GM11168 (cell line): ENCODE data around the gene TTBK1.
"Not testable (repeated sequence)": the region's sequence is repeated elsewhere in the genome, so short reads cannot be mapped to it uniquely, and the experiment has no call there.

Experiments
- in situ Hi-C: fragments of 300-500 bp; cut with MboI; formaldehyde crosslinking; loops from one replicate; pipeline ENCODE4 v1.12.0; 2022; ENCODE audit warnings: low sequenced_read_pairs; ENCODE audit not compliant: unreplicated experiment

TTBK1 gene

DNA sequence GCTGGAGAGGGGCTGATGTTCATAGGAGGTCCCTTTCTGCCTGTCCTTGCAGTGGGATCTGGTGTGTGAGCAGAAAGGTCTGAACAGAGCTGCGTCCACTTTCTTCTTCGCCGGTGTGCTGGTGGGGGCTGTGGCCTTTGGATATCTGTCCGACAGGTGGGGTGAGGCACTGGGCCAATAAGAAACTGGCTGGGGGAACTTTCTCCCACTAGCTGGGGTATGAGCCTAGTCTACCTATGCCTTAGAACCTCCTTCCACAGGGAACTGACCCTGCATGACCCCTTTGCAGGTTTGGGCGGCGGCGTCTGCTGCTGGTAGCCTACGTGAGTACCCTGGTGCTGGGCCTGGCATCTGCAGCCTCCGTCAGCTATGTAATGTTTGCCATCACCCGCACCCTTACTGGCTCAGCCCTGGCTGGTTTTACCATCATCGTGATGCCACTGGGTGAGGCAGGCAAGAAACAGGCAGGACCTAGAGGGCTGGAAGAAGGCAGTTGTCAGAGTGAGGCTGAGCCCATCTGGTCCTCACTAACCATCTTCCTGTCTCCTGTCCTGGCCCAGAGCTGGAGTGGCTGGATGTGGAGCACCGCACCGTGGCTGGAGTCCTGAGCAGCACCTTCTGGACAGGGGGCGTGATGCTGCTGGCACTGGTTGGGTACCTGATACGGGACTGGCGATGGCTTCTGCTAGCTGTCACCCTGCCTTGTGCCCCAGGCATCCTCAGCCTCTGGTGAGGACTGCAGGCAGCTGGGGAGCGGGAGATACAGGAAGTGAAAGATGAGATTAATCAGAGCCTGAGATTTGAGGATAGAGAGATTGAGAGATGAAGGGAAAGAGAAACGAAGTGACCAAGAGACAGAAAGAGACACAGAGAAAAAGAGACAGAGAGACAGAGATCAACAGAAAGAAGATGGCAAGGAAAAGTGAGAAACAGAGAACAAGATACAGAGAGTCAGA is 56.3 kb downstream of the TTBK1 start:
- in situ Hi-C loops = no loop called here

DNA sequence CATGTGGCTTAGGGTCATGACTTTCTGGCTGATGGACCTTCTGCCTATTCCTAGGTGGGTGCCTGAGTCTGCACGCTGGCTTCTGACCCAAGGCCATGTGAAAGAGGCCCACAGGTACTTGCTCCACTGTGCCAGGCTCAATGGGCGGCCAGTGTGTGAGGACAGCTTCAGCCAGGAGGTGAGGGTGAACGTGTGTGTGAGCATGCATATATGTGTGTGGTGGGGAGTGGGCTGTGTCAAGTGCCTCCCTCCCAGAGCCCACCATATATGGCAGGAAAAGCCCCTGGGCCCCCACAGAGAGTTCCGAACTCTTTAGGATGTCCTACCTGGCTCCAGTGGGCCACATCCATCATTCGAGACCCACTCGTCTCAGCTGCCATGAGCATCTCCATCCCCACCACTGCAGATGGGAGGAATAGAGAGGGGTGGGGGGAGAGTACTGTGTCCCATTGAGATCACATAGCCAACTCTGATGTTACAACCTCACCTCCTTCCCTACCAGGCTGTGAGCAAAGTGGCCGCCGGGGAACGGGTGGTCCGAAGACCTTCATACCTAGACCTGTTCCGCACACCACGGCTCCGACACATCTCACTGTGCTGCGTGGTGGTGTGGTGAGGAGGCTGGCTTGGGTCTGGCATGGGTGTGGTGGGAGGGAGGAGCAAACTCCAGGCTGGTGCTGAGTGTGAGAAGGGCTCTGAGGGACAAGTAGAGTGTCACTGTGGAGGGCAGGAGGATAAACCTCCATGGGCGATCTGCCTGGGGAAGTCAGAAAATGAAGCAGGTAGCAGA is 58.0 kb downstream of the TTBK1 start:
- in situ Hi-C loops = no loop called here

DNA sequence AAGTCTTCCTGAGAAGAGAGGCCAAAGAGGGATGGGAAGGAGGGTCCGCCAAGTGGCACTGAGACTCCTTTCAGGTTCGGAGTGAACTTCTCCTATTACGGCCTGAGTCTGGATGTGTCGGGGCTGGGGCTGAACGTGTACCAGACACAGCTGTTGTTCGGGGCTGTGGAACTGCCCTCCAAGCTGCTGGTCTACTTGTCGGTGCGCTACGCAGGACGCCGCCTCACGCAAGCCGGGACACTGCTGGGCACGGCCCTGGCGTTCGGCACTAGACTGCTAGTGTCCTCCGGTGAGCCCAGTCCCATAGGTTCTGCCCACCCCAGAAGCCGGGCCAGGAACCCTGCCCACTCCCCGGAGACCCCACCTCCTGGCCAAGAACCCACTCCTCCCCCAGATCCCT is 58.8 kb downstream of the TTBK1 start:
- in situ Hi-C loops = no loop called here

DNA sequence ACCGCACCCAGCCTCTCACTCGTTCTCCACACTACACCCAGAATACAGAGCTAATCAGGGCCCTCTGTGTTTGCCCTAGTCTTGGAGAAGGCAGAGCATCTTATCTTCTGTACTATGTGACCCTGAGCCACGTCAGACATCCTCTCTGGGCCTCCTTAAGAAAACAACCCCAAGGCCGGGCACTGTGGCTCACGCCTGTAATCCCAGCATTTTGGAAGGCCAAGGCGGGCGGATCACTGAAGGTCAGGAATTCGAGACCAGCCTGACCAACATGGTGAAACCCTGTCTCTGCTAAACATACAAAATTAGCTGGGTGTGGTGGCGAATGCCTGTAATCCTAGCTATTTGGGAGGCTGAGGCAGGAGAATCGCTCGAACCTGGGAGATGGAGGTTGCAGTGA is 59.7 kb downstream of the TTBK1 start:
- in situ Hi-C loops = not testable (repeated sequence)

DNA sequence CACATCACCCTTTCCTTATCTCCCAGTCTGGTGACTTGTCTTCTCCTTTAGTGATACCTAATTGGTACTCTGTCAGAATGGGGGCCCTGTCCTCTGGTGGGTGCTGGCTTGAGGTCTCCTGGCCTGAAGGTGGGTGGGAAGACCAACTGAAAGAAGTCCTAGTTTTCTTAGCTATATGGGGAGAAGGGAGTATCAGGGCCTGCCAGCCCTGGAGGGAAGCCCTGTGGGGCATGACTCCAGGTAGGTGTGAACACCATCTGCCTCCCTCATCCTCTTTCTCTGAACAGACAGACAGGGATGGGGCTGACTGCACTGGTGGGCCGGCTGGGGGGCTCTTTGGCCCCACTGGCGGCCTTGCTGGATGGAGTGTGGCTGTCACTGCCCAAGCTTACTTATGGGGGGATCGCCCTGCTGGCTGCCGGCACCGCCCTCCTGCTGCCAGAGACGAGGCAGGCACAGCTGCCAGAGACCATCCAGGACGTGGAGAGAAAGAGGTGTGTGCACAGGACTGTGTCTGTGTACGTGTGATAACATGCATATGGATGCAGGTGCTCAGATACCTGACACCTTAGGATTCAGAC is 60.6 kb downstream of the TTBK1 start:
- in situ Hi-C loops = no loop called here

DNA sequence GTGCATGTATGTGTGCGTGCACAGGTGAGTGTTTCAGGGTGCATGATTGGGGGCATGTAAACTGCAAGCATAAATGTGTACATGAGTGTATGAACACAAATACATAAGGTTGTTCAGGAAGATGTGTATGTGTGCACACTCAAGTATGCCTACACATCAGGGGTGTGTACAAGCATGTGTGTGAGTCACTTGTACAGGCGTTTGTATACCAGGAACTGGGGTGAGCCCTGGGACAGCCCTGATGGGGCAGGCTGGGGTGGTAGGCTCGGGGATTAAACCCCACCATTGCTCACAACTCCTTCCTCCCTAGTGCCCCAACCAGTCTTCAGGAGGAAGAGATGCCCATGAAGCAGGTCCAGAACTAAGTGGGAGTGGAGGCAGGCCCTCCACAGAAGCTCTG is 61.1 kb downstream of the TTBK1 start:
- in situ Hi-C loops = no loop called here

DNA sequence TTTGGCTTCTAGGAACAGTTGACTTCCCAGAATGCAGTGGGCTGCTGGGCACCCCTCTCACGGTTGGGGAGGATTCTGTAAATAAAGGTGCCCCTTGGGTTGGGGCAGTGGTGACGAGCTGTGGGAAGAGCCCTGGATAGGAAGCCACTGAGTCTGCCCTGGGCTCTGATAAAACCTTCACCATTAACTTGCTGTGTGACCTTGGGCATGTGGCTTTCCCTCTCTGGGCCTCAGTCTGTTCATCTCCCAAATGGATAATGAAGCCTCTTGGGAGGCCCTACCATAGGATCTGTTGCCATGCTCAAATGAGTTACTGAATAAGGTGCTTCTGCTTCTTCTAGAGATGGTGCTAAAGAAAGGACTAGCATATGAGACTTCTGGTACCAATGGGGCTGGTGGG is 61.6 kb downstream of the TTBK1 start:
- in situ Hi-C loops = no loop called here

DNA sequence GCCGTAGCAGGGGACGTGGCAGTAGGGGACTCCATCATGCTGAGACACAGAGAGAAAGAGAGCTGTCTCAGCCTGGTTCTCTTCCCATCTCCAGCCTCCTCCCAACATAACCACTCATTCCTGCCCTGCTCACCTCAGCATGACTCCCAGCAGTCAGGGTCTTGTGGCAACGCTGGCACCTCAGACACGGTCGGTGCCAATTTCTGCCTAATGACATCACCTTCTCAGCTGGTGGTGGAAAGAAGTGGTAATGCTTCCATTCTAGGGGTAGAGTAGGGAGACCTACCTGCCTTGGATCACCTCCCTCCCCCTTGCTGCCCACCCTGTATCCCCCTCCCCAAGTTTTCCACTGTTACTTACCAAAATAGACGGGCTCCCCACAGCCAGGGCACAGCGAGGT is 62.8 kb downstream of the TTBK1 start:
- in situ Hi-C loops = no loop called here

DNA sequence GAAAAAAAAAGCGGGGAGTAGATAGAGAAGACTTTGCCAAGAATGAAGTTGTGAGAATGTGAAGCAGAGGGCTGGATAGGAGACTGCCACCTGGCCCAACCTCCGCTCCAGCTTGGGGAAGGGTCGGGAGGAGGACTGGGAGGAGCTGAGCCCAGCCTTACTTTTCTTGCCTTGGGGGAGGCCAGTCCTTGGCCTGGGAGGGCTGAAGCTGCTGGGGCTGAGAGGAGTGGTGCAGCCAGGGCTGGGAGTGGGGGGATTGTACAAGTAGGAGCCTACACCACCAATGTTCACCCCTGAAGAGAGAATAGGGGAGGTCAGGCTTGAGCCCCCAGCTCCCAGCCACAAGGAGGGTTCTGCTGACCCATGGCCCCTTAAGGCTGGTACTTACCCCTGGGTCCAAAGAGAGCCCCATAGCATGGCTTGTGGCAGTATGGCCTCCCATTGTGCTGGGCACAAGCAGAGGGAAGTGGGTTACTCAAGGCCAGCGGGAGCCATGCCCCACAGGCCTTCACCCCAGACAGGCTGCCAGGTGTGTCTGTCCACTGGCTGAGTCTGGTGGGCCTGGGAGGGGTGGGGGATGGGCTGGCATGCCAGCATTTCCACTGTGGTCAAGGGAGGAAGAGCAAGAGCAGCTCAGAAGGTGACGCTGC is 64.3 kb downstream of the TTBK1 start:
- in situ Hi-C loops = no loop called here

DNA sequence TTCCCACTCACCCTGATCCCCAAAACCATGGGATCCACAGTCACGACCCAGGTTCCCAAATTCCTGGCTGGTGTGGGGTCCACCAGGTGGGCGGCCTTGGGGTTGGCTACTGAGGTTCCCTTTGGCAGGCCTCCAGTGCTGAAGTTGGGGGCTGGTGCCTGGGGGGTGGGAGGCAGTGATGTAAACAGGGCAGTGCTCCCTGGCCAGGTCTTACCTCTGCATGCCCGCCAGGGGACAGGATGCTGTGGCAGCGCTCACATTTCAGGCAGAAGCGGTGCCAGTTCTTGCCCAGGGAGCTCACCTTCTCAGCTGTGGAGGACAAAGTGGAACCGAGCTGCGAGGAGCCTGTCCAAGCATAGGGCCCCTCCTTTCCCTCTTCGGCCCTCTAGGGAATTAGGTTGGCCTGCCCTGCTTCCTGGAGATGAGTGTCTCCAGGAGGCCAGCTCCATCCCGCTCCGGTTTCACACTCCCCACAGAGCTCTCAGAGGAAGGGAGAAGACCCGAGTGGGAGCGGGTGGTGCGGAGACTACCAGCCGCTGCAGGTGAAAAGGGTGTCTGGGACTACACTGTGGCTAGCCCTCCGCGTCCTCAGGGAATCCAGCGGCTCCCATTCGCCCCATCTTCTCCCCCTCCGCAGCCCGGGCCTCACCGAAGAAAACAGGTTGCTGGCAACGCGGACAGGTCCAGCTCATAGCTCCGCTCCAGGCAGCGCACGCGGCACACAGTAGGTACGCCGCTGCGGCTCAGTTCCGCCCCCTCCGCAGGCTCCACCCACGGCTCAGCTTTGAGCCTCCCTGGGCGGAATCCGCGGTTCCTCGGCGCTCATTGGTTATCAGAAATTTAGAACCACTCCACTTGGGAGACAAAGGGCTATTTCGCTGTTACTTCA is 65.1 kb downstream of the TTBK1 start, which contains the start of gene CRIP3:
TSS of gene CRIP3 (minus strand) at position 726 of the 889 bp plus-strand sequence. CDS start at position 692, 34 bp downstream.
- in situ Hi-C loops = no loop called here

DNA sequence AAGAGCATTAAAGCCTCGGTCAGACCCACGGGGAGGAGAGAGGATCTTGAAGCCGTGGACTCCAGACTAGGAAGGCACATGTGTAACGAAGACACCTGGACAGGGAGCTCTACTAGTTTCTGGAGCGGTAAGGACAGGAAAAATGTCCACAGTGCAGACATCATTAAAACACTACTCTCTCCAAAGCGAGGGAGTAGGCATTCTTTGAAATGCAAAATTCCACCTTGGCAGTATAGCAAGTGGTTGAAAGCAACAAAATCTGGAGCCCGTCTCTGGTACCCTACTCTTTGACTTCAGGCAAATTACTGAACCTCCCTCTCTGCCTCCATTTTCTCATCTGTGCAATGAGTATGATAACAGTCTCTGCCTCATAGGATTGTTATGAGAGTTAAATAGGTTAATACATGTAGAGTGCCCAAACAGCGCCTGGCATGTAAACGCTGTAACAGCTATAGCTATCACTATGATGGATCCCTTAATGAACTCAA is 65.8 kb downstream of the TTBK1 start:
- in situ Hi-C loops = no loop called here

DNA sequence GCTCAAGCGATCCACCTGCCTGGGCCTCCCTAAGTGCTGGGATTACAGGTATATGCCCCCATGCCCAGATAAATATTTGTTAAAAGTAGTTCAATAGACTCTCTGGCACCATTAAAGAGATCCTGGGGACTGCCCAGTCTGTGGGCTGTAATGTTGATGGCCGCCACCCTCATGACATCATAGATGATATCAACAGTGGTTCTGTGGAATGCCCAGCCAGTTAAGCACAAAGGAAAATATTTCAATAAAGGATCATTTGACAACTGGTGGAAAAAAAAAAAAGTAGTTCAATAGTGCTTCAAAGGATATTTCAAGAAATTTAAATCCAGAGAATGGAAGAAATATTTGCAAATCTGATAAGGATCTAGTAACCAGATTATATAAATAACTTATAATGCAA is 66.9 kb downstream of the TTBK1 start:
- in situ Hi-C loops = no loop called here

DNA sequence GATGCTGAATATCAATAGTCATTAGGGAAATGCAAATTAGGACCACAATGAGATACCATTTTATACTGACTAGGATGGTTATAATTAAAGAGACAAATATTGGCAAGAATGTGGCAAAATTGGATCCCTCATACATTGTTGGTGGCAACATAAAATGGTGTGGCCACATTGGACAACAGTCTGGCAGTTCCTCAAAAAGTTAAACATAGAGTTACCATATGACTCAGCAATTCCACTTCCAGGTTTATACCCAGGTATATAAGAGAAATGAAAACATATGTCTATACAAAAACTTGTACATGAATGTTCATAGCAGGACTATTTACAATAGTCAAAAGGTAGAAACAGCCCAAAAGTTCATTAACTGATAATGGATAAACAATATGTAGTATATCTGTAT is 67.3 kb downstream of the TTBK1 start:
- in situ Hi-C loops = no loop called here

DNA sequence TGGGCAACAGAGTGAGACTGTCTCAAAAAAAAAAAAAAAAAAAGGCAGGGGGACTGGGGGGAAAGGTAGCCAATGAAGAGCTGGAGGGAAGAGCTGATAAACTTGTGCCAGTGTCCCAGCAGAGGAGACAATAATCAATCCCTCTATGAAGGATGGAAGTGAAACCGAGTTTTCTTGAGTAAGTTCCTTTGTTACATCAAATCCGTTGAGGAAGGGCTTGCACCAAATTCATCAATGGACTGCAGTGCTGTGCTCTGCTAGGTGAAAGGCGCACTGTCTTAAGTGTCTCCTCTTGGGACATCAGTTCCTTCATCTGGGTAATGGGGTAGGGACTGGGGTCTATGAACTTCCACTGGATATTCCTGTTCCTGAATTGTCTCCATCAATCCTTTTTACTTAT is 68.4 kb downstream of the TTBK1 start:
- in situ Hi-C loops = no loop called here

DNA sequence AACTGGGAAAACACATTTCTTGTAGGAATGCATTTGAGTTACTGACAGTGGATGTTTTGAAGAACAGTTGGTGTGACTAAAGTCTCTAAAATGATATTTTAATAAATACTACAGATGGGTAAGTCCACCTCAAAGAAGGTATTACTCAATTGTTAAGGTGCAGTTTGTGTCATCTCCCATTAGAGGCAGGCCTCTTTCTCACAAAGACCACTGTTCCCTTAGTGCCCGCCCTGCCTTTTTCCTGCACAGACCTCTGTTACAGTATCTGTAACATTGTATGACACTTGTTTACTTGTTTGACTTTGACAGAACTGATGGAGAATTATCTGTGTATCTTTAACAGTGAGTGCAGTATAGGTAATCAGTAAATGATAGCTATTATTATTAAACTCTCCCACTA is 70.5 kb downstream of the TTBK1 start:
- in situ Hi-C loops = no loop called here

DNA sequence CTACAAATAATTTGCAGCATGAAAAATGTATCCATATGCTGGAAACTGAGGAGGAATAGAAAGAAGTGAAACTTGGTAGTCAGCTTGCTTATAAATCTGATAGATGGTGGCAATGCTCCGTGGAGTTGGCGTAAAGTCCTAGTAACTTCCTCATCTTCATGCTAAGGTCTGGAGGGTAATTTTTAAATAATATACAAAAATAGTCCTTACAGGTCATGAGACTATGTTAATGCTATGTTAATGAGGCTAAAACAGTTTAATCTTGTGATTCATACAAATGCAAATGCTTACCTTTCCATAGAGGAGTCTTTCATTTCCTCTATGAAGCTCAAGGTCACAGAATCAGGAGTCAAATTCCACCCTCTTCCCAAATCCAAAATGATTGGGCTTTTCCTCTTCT is 74.7 kb downstream of the TTBK1 start:
- in situ Hi-C loops = no loop called here

DNA sequence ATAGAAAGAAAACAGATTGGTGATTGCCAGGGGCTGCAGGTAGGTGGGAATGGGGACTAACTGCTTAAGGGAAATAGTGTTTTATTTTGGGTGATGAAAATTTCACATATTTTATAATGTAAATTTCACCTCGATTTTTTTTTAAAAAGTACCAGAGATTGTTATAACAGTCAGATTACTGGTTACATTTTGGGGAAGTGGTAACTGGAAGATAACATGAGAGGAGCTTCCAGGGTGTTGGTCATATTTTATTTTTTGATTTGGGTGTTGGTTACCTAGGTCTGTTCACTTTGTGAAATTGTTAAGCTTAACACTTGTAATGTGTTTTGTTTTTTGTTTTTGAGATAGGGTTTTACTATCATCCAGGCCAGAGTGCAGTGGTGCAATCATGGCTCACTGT is 82.6 kb downstream of the TTBK1 start:
- in situ Hi-C loops = no loop called here

DNA sequence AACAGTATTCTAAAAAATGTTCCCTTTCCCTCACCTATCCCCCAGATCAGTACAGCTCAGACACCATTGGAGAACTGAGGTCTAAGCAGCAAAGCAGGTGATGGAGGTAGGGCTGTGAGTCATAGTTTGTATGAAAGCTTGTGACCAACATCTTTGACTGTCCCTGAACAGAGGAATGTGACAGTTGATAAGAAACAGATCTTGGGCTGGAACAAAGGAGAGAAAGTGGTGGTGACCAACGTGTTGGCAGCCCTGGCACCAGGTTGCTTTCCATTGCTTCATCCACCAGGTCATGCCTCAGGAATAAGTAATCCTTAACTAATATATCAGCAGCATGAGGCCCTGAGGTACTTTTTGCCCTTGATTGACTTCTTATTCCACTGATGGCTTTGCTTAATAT is 85.2 kb downstream of the TTBK1 start:
- in situ Hi-C loops = no loop called here

DNA sequence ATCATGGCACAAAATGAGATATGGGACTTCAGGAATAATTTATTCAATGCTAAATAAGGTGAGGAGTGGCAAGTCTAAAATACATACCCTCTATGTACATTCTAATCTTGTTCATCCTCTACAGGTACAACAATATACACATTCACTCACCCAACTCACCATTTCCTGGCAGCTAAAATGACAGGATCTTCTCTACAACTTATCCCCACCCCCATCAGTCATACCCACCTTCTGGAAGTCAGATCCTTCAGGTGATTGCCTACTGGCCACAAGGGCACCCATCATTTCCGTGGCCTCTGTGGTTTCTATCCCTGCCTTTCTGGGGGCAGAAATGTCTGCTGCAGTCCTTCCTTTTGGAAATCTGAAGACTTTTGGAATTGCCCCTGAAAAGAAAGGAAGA is 88.2 kb downstream of the TTBK1 start:
- in situ Hi-C loops = no loop called here
